ENCODE measurements around the gene SPINT4.
"Not testable (repeated sequence)": the region's sequence is repeated elsewhere in the genome, so short reads cannot be mapped to it uniquely, and the experiment has no call there.

SPINT4 gene

GRCh38 chr20:45742596-45742995 lies 20.4 kb downstream of the SPINT4 start:
- TF ChIP-seq, protein P1, sequence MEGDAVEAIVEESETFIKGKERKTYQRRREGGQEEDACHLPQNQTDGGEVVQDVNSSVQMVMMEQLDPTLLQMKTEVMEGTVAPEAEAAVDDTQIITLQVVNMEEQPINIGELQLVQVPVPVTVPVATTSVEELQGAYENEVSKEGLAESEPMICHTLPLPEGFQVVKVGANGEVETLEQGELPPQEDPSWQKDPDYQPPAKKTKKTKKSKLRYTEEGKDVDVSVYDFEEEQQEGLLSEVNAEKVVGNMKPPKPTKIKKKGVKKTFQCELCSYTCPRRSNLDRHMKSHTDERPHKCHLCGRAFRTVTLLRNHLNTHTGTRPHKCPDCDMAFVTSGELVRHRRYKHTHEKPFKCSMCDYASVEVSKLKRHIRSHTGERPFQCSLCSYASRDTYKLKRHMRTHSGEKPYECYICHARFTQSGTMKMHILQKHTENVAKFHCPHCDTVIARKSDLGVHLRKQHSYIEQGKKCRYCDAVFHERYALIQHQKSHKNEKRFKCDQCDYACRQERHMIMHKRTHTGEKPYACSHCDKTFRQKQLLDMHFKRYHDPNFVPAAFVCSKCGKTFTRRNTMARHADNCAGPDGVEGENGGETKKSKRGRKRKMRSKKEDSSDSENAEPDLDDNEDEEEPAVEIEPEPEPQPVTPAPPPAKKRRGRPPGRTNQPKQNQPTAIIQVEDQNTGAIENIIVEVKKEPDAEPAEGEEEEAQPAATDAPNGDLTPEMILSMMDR (IDR thresholded peaks at IDR 0.05), result no peak
- no peak for DNase-seq (ENCODE audit: low spot score)
- Histone ChIP-seq H3K4me3 (no peak overlapping the region), H3K27ac (no peak overlapping the region)

GRCh38 chr20:45745015-45745414 lies 22.9 kb downstream of the SPINT4 start:
- Histone ChIP-seq H3K4me3 (no peak overlapping the region), H3K27ac (no peak overlapping the region)
- TF ChIP-seq, protein P1 (IDR thresholded peaks at IDR 0.05), result no peak
- DNase-seq (ENCODE audit: low spot score), result no peak

DNA sequence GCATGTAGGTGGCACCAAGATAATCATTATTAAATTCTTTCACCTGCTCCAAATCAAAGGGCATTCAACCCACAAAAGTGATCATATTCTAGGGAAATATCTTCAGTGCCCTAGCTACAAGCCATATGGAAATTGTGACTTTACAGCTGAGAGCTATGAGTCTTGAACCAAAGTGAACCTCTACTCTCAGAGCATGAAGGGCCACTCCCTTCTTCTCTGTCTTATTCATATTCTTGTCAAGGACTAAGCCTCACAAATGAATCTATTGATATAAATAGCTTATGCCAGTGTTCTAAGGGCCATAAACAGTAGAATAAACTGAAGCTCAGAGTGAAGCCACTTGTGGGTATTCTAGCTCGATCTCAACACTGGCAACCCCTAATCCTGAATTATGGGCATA lies 29.6 kb downstream of the SPINT4 start:
- TF ChIP-seq, protein P1 (IDR thresholded peaks at IDR 0.05), result no peak
- Histone ChIP-seq H3K4me3 (no peak overlapping the region), H3K27ac (no peak overlapping the region)
- DNase-seq (ENCODE audit: low spot score), result no peak

- no peak for DNase-seq (ENCODE audit: low spot score)
- TF ChIP-seq, protein P1 (IDR thresholded peaks at IDR 0.05), result no peak
- H3K4me3 ChIP-seq, result no peak overlapping the region
Measured at GRCh38 chr20:45752746-45753145, 30.6 kb downstream of the SPINT4 start.

DNA sequence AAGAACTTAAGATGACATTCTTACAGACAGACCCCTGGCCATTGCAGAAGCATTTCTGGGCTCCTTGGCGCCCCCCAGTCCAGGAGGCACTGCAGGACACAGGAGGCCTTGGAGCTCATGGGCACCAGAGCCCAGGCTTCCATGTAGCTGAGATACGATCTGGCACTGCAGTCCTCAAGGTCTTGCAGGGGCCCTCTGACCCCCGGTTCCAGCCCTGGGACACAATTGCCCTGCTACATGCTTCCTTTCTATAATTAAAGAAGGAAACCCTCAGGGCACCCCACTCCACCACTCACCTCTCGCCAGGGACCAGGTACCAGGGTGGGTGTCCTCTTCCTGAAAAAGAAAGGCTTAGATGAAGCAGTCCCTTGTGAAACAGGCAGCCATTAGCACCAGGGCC lies 35.9 kb downstream of the SPINT4 start:
- Histone ChIP-seq H3K27ac (no peak overlapping the region), H3K4me3 (no peak overlapping the region)
- TF ChIP-seq, protein P1 (IDR thresholded peaks at IDR 0.05), result no peak
- no peak for DNase-seq (ENCODE audit: low spot score)

More at GRCh38 chr20:45752746-45753145, 30.6 kb downstream of the SPINT4 start:
- H3K27ac ChIP-seq, result no peak overlapping the region

DNA sequence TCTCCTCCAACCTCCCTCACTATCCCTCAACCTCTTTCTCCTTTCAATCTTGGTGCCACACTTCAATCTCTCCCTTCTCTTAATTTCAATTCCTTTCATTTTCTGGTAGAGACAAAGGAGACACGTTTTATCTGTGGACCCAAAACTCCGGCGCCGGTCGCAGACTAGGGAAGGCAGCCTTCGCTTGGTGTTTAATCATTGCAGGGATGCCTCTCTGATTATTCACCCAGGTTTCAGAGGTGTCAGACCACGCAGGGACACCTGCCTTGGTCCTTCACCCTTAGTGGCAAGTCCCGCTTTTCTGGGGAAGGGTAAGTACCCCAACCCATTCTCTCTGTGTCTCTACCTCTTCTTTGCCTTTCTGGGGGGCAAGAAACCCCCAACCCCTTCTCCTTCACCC lies 37.8 kb downstream of the SPINT4 start:
- not testable (repeated sequence) for H3K27ac ChIP-seq; H3K4me3 ChIP-seq; DNase-seq (ENCODE audit: low spot score)

- H3K27ac ChIP-seq; H3K4me3 ChIP-seq; DNase-seq (ENCODE audit: low spot score): not testable (repeated sequence)
Measured at GRCh38 chr20:45761966-45762365, 39.8 kb downstream of the SPINT4 start.

DNA sequence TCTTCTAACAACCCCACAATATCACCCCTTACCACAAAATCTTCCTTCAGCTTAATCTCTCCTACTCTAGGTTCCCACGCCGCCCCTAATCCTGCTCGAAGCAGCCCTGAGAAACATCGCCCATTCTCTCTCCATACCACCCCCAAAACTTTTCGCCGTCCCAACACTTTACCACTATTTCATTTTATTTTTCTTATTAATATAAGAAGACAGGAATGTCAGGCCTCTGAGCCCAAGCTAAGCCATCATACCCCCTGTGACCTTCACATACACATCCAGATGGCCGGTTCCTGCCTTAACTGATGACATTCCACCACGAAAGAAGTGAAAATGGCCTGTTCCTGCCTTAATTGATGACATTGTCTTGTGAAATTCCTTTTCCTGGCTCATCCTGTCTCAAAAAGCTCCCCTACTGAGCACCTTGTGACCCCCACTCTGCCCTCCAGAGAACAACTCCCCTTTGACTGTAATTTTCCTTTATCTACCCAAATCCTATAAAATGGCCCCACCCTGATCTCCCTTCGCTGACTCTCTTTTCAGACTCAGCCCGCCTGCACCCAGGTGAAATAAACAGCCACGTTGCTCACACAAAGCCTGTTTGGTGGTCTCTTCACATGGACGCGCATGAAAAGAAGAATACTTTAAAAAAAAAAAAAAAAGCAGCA lies 42.6 kb downstream of the SPINT4 start:
- DNase-seq (ENCODE audit: low spot score); H3K27ac ChIP-seq; H3K4me3 ChIP-seq: not testable (repeated sequence)

Data from coronary artery (tissue), 2 donors.